Mucosa of rectum (tissue), 2 donors: Measurements from ENCODE around the gene BMPR1B.
"Not testable (repeated sequence)": the region's sequence is repeated elsewhere in the genome, so short reads cannot be mapped to it uniquely, and the experiment has no call there.

Experiments
- H3K27ac ChIP-seq, 2 donors: one replicate each; pipeline ENCODE4 v1.7.0; 2013; ENCODE audit warnings: inconsistent platforms in 2 of 2, low read depth in 2 of 2, low read length in 2 of 2
- H3K27me3 ChIP-seq, 2 donors: one replicate each; pipeline ENCODE4 v1.7.0; 2013; ENCODE audit warnings: low read length in 2 of 2; ENCODE audit not compliant: control insufficient read depth in 2 of 2, insufficient read depth in 2 of 2
- H3K36me3 ChIP-seq, 2 donors: one replicate each; pipeline ENCODE4 v1.7.0; 2013; ENCODE audit warnings: low read length in 2 of 2; ENCODE audit not compliant: control insufficient read depth in 2 of 2, insufficient read depth in 2 of 2
- H3K4me1 ChIP-seq, 2 donors: one replicate each; pipeline ENCODE4 v1.7.0; 2013; ENCODE audit warnings: low read length in 2 of 2, mild to moderate bottlenecking in 1 of 2; ENCODE audit not compliant: control insufficient read depth in 2 of 2, insufficient read depth in 2 of 2
- H3K4me3 ChIP-seq, 2 donors: one replicate each; pipeline ENCODE4 v1.7.0; 2013; ENCODE audit warnings: low read length in 2 of 2
- H3K9ac ChIP-seq, 2 donors: one replicate each; pipeline ENCODE4 v1.7.0; 2013; ENCODE audit warnings: low read length in 2 of 2, low read depth in 1 of 2, mild to moderate bottlenecking in 1 of 2
- H3K9me3 ChIP-seq, 2 donors: one replicate each; pipeline ENCODE4 v1.7.0; 2013; ENCODE audit warnings: low read length in 2 of 2; ENCODE audit not compliant: control insufficient read depth in 2 of 2
- donor health status: healthy.
- donor health status: Normal muscosa, but diverticular disease.

BMPR1B gene

GRCh38 chr4:95171377-95171776 is 413.6 kb downstream of the BMPR1B start:
- not testable (repeated sequence) for H3K9ac ChIP-seq, H3K4me1 ChIP-seq, H3K27me3 ChIP-seq, H3K9me3 ChIP-seq, H3K36me3 ChIP-seq, H3K4me3 ChIP-seq, H3K27ac ChIP-seq

- Histone ChIP-seq H3K36me3 (no peaks in the 10 kb centered on the region), H3K4me3 (no peak overlapping the region), H3K9ac (no peak overlapping the region), H3K9me3 (no peaks in the 10 kb centered on the region), H3K4me1 (no peaks in the 10 kb centered on the region), H3K27ac (no peak overlapping the region), H3K27me3 (no peaks in the 10 kb centered on the region)
Observed at GRCh38 chr4:95178938-95179337, 421.2 kb downstream of the BMPR1B start.

DNA sequence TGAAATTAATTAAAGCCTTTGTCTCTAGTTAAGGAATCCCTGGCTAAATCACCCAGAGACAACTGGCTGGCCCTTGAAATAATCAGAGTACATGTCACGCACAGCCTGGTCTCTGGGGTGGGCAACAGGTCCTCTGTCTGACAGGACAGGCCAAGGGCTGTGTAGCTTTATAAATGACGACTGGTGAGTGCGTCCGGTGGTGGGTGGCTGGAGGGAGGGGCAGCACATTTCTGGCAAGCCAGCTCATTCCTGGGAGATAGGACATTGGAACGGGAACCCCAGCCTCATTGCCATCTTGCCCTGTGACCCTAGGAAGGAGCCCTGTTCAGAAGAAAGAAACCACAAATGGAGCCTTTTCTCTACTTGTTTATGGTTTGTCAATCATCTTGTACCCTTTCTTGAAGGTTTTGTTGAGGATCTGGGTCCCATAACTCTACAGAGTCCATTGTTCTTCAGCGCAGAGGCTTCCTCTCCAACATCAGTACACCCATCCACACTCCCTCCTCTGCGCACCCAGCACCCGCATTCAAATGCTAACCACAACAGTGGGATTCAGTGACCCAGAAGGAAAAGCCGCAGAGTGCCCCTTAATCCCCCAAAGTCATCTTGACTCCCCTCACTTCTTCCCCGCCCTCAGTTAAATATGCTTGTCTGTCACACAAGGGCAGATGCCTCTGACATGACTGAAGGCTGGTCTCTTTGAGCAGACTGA is 422.9 kb downstream of the BMPR1B start:
- no peak overlapping the region for H3K4me3 ChIP-seq

GRCh38 chr4:95181243-95181995 is 423.7 kb downstream of the BMPR1B start:
- no peak overlapping the region for H3K27ac ChIP-seq

More for the DNA sequence above, 422.9 kb downstream of the BMPR1B start:
- Histone ChIP-seq H3K9me3 (no peaks in the 10 kb centered on the region), H3K9ac (no peak overlapping the region), H3K36me3 (no peaks in the 10 kb centered on the region), H3K4me1 (no peaks in the 10 kb centered on the region), H3K27ac (no peak overlapping the region), H3K27me3 (no peaks in the 10 kb centered on the region)

DNA sequence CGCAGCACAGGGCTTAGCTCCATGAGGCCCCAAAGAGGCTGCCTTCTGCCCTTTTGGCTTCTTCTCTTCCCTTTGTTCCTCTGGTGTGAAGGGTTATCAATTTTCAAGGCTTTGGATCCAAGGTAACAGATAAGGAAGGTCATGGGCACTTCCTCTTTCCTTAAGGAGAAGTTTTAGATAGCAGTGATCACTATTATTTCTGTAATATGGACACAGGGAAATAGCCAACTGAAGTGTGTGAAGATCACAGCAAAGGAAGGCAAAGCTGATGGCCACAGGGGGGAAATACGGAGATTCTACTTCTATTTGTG is 424.2 kb downstream of the BMPR1B start:
- Histone ChIP-seq H3K27me3 (no peaks in the 10 kb centered on the region), H3K4me3 (no peak overlapping the region), H3K27ac (no peak overlapping the region), H3K9me3 (no peaks in the 10 kb centered on the region), H3K9ac (no peak overlapping the region), H3K36me3 (no peaks in the 10 kb centered on the region), H3K4me1 (no peaks in the 10 kb centered on the region)

More at GRCh38 chr4:95181243-95181995, 423.7 kb downstream of the BMPR1B start:
- Histone ChIP-seq H3K4me1 (no peaks in the 10 kb centered on the region), H3K9me3 (no peaks in the 10 kb centered on the region), H3K4me3 (no peak overlapping the region), H3K27me3 (no peaks in the 10 kb centered on the region), H3K36me3 (no peaks in the 10 kb centered on the region), H3K9ac (no peak overlapping the region)

- no peaks in the 10 kb centered on the region for H3K9me3 ChIP-seq
- H3K4me3 ChIP-seq: no peak overlapping the region
- no peak overlapping the region for H3K9ac ChIP-seq
- no peak overlapping the region for H3K27ac ChIP-seq
- H3K36me3 ChIP-seq: no peaks in the 10 kb centered on the region
- no peaks in the 10 kb centered on the region for H3K27me3 ChIP-seq
- no peaks in the 10 kb centered on the region for H3K4me1 ChIP-seq
Observed at GRCh38 chr4:95183656-95184408, 426.1 kb downstream of the BMPR1B start.

DNA sequence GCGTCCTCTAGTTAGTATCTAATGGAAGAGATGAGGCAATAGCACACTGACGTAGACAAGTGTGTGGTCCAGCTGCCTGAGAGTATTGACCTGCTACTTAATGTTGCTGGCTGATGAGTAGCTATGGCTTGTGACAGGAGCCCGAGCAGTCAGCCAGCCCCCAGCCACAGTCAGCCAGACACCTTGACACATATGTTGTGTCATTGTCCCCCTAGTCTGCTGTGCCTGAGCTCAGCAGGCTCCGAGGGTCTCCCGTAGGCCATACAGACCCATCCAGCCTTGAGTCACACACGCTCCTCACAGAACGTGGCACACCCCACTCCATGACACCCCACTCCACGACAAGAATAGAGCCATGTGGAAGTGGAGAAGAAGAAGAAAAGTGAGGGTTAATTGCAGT is 428.9 kb downstream of the BMPR1B start:
- Histone ChIP-seq H3K27me3 (no peaks in the 10 kb centered on the region), H3K9me3 (no peaks in the 10 kb centered on the region), H3K9ac (no peak overlapping the region), H3K4me1 (no peaks in the 10 kb centered on the region), H3K36me3 (no peaks in the 10 kb centered on the region), H3K4me3 (no peak overlapping the region), H3K27ac (no peak overlapping the region)

GRCh38 chr4:95188701-95189370 is 431.1 kb downstream of the BMPR1B start:
- Histone ChIP-seq H3K27ac (no peak overlapping the region), H3K4me3 (no peak overlapping the region), H3K9me3 (no peaks in the 10 kb centered on the region)

GRCh38 chr4:95190751-95191436 is 433.1 kb downstream of the BMPR1B start:
- Histone ChIP-seq H3K27ac (no peak overlapping the region), H3K9ac (no peak overlapping the region), H3K9me3 (no peaks in the 10 kb centered on the region), H3K4me1 (no peaks in the 10 kb centered on the region), H3K27me3 (no peaks in the 10 kb centered on the region), H3K4me3 (no peak overlapping the region), H3K36me3 (no peaks in the 10 kb centered on the region)

More at GRCh38 chr4:95188701-95189370, 431.1 kb downstream of the BMPR1B start:
- Histone ChIP-seq H3K9ac (no peak overlapping the region), H3K27me3 (no peaks in the 10 kb centered on the region), H3K4me1 (no peaks in the 10 kb centered on the region), H3K36me3 (no peaks in the 10 kb centered on the region)
